Activated CD8-positive, alpha-beta memory T cell treated with anti-CD3 and anti-CD28 coated beads, Interleukin-2, amount 50 U/mL, for 4 hours (primary cell): Measurements from ENCODE around the gene VGLL4.

Experiments used
- DNase-seq: peaks from one replicate; pipeline ENCODE4 v3.0.0-alpha.2; 2020

Gene VGLL4

GRCh38 chr3:11563159-11563864, 80.4 kb downstream of the VGLL4 start:
- DNase-seq: no peak

DNA sequence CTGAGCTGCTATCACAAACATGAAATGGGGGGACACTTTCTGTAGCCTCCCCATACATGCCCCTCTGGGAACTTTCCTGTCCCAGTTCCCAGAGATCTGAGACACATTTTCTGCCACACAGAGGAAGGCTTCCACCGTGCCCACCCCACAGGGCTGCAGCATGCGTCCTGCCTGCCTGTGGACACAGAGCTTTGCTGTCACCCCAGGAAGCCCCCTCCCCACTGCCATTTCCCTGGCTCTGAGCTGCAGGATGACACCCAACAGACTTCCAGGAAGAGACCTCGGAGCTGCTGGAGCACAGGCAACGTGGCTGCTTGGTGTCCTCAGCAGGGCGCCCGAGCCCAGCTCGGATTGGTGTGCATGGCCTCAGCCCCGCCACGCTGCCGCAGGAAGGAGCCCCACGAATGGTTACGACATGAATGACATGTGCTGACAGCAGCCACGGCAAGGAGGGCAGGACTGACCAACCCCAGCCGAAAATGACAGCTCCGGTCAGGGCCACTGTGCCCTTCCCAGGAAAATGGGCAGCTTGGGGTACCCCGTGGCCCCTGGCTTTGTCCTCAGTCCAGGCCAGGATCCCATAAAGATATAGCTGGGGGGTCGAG, 81.3 kb downstream of the VGLL4 start:
- no peak for DNase-seq

DNA sequence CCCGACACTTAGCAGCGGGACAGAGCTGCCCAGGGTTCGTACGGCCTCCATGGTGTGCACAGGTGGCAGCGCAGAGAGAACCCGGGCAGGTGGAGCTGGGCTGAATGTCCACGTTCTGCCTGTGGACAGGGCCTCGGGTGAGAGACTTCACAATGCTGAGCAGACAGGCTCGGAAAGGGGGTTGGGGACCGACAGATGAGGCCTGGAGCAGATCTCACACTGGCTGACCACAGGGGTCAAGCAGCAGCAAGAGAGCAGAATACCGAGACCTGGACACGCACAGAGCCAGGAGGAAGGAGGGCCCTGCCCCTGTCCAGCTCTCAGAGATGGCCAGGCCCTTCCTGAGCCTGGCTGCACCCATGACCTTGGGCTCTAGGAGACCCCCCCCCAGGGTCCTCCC, 83.0 kb downstream of the VGLL4 start:
- peak; percentile 8 for DNase-seq

- DNase-seq: no peak
Measured at GRCh38 chr3:11559816-11560633, 83.7 kb downstream of the VGLL4 start.

DNA sequence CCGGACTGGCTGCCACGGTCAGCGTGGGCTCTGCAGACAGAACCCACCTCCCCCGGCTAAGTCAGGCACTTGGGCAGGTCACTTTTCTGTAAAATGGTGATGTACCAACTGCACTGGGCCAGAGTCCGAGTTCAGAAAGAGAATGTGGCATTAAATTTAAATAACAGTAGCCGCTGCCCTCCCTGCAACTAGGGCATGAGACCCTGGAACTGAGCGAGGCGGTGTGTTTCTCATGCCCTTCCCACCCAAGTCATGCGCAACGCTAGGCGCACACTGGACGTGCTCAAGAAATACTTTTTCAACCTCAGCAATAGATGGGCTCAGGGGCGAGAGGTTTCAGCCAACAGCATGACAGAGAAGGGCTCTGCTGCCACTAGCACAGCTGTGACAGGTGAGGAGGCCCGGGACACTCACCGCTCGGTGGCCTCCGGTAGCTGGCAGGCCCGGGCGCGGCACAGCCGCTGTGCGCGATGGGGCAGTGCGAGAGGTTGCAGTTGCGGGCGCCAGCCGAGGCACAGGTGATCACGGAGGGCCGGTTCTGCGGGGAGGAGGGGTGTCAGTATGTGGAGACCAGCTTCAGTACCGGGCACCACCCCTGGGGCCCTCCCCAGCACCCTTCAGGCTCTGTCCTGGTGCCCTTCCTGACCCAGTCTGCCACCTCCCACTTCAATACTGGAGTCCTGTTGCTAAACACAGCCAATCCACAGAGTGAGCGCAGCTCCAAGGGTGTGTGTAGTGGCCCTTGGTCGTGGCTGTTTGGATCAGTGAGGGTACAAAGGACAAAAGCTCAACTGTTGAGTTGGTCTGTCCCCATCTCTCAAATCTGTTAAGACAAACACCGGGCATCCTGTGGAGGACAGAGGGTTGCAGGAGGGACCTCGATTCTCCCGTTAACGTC, 84.5 kb downstream of the VGLL4 start:
- DNase-seq: no peak

- no peak for DNase-seq
Measured at GRCh38 chr3:11558411-11558903, 85.3 kb downstream of the VGLL4 start.

GRCh38 chr3:11558002-11558401, 85.7 kb downstream of the VGLL4 start:
- no peak for DNase-seq

GRCh38 chr3:11556851-11557644, 86.7 kb downstream of the VGLL4 start:
- DNase-seq: no peak

DNA sequence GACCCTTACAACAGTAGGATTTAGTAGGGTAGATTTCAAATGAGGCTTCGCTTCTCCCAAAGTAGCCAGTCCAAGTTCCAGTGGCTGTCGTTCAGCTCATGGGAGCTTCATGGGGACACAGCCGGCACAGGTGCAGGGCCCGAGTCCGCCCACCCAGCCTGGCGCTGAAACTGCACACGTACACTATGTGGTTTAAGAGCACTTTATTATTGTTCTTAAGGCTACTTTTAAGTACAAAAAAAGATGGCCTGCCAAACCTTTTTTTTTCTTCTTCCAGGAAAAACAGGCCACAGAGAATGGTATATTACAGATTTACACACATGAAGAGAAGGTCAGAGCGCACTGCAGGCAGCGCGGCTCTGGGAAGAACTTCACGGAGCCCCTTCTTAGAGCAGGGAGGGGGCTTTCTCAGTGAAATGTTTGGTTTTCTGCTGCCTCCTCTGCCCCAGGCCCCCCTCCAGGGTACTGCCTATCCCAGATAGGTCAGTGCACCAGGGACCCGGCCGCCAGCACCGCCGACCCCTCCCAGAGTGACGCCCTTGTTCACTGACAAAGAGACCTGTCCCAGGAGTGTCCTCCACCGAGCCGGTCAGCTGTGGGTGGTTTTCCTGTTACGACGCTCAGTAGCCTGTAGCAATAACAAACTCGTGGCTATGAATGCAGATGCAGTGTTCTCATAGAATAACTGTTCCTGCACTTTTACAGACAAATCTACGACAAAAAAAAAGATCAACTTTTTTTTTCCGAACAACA, 87.7 kb downstream of the VGLL4 start:
- no peak for DNase-seq

GRCh38 chr3:11555211-11555782, 88.4 kb downstream of the VGLL4 start:
- no peak for DNase-seq

DNA sequence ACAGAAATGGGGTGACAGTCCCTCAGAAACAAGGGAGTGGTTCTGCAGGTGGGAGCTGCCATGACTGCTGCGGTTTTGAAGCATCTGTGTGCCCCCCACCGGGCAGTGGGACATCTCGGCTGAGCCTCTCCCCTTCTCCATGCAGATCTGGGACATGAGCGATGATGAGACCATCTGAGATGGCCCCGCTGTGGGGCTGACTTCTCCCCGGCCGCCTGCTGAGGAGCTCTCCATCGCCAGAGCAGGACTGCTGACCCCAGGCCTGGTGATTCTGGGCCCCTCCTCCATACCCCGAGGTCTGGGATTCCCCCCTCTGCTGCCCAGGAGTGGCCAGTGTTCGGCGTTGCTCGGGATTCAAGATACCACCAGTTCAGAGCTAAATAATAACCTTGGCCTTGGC, 89.0 kb downstream of the VGLL4 start:
- no peak for DNase-seq

DNA sequence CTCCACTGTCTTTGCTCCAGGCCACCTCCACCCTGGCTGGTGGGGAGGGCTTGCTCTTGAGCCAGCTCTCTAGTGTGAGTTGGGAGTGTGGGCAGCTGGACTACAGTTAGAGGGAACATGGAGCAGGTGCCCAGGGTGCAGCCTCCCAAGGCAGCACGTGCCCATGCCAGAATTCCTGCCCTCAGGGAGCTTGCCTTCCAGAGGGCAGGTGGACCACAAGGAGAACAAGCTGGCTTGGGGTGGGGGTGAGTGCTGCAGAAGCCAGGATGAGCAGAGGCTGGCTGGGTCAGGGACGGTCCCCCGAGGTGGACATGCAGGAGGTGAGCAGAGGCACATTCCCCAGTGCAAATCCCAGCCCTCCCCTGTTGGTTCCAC, 89.5 kb downstream of the VGLL4 start:
- DNase-seq: no peak

DNA sequence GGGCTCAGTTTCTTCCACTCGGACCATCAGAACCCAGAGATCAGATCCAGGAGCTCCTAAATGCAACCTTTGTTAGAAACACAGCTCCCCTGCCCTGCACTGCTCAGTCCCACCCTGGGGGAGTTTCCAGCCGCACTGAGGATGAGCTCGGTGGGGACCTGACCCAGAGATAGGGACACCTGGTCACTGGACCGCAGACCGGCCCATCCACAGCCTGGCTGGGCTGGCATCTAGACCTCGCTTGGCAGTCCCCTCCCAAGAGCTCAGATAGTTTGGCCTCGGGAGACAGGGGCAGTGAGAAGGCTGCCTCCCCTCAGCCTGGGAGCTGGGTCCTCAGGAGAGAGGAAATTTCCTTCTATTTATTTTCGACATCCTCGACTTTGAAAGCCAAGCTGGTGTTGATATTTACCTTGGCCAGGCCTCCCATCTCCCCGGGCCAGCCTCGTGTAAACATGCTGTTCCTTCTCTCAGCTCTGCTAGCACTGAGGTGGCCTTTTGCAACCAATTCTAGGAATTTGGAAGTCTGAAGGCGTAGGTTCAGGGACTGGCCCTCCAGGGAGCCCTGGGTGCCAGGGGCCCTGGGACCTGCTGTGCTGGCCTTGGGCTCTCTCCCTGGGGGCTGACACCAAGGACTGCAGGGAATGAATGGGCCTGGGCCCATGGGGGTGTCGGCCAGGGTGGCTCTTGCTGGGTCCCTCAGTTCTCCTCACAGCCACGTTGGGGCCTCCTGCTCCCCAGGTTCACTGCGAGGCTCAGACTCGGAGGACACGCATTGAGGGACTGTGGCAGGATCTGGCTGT, 90.1 kb downstream of the VGLL4 start:
- DNase-seq: no peak

DNA sequence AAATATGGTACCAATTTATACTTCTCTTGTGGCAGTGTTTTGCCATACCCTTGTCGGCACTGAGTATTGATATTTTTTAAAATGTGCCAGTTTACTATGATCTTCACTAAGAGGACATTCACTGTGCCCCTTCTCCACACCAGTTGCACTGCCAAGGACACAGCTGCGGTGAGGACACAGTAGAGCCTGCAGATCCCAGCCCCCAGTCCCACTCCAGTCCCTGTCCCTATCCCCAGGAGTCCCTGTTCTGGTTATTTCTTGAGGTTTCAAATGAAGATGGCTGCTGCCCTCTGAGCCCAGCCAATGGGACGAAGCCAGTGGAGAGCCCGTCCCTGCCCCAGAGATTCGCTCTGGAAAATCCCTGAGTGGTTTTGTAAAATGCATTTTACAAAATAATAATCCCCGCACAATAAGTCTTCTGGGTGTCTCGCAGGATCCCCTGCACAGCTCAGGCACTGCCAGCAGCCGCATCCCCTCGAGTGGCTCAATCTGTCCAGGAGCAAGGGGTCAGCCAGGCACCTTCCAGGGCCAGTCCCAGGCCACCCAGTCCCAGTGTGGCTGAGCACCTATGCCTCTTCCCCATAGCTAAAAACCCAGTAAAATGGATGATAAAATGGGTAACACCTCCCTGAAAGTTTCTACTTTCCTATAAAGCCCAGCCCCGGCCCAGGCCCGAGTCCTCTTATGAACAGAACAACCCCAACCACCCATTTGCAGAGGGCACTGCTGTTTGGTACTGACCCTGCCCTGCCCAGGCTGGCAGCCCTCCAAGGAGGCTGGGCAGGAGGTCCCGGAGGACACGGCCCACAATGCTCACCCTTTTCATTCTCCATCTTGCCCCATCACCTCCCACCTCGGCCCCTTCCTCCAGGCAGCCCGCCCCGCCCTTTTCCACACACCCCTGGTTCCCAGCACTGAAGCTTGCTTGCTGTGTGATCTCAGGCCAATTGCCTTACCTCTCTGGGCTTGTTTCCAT, 91.1 kb downstream of the VGLL4 start:
- no peak for DNase-seq

DNA sequence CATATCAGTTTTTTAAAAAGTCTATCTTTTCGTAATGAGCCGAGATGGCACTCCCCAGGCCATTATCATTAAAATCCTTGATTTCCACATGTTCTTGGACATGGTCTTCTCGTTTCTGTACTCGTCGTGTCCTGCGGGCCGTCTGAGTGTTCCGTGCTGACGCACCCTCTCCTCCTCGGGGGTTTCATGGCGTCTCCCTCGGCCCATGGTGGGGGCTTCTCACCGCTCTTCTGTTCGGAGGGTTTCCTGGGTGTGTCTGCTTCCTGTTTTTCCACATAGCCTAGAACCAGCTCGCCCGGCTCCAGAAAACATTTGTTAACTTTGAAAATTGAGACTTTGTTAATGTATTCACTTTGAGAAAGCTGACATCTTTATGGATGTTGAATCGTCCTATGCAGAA, 92.7 kb downstream of the VGLL4 start:
- no peak for DNase-seq

- DNase-seq: no peak
Measured at GRCh38 chr3:11549580-11550140, 94.1 kb downstream of the VGLL4 start.

DNA sequence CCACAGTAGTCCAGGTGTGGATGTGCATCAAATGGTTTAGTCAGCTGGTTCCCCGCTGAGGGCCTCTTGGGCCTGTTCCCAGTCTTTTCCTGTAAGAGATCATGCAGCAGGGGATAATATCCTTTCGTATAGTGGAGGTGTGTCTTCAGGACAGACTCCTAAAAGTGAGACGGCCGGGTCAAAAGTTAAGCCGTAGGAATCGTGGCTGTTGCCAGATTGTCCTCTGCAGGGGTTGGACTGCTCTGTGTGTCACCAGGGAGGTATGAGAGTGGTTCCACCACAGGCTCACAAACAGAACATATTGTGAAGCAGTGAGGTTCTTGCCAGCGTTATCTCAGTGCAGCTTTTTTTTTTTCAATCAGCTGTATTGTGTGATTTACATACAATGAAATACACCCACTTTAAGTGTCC, 95.0 kb downstream of the VGLL4 start:
- DNase-seq: no peak

GRCh38 chr3:11547498-11547897, 96.2 kb downstream of the VGLL4 start:
- no peak for DNase-seq
